NCI-H526 (cell line): ENCODE measurements around the gene BBS4.
"Not testable (repeated sequence)": the region's sequence is repeated elsewhere in the genome, so short reads cannot be mapped to it uniquely, and the experiment has no call there.

Experiments
- DNase-seq, 2 experiments: peaks; one replicate each; lab custom pipeline; 2025; lab: John Stamatoyannopoulos, UW

The BBS4 gene

GRCh38 chr15:72698938-72699337 lies 12.9 kb downstream of the BBS4 start:
- no peak for DNase-seq

- no peak for DNase-seq
Observed at GRCh38 chr15:72700076-72700475, 14.1 kb downstream of the BBS4 start.

GRCh38 chr15:72706266-72706665 lies 20.3 kb downstream of the BBS4 start:
- DNase-seq = no peak

- DNase-seq = not testable (repeated sequence)
Observed at GRCh38 chr15:72708551-72709303, 22.7 kb downstream of the BBS4 start.

- DNase-seq = peak; percentile 68 to 86
Observed at GRCh38 chr15:72722071-72722696, 36.2 kb downstream of the BBS4 start.

- DNase-seq = no peak
Observed at GRCh38 chr15:72724028-72724427, 38.0 kb downstream of the BBS4 start.

- DNase-seq = no peak
Observed at GRCh38 chr15:72725446-72725845, 39.4 kb downstream of the BBS4 start.

GRCh38 chr15:72725851-72726250 lies 39.8 kb downstream of the BBS4 start:
- not testable (repeated sequence) for DNase-seq

- no peak for DNase-seq
Observed at GRCh38 chr15:72727154-72727553, 41.1 kb downstream of the BBS4 start.

- DNase-seq = not testable (repeated sequence)
Observed at GRCh38 chr15:72728249-72728648, 42.2 kb downstream of the BBS4 start.

- DNase-seq = no peak
Observed at GRCh38 chr15:72728821-72729220, 42.8 kb downstream of the BBS4 start.

GRCh38 chr15:72732086-72732485 lies 46.1 kb downstream of the BBS4 start:
- no peak for DNase-seq

- DNase-seq = peak in 1 of 2 experiments; percentile 1
Observed at GRCh38 chr15:72732516-72732915, 46.5 kb downstream of the BBS4 start.

- peak in 1 of 2 experiments; percentile 6 for DNase-seq
Observed at GRCh38 chr15:72733941-72734738, 48.1 kb downstream of the BBS4 start.

- no peak for DNase-seq
Observed at GRCh38 chr15:72735111-72735510, 49.1 kb downstream of the BBS4 start.

- no peak for DNase-seq
Observed at GRCh38 chr15:72737061-72737460, 51.1 kb downstream of the BBS4 start.

GRCh38 chr15:72737723-72738122 lies 51.7 kb downstream of the BBS4 start:
- no peak for DNase-seq

GRCh38 chr15:72740219-72740618 lies 54.2 kb downstream of the BBS4 start:
- DNase-seq = no peak

GRCh38 chr15:72749700-72750099 lies 63.7 kb downstream of the BBS4 start:
- DNase-seq = no peak

- DNase-seq = no peak
Observed at GRCh38 chr15:72751751-72752455, 65.9 kb downstream of the BBS4 start.

- no peak for DNase-seq
Observed at GRCh38 chr15:72754096-72754495, 68.1 kb downstream of the BBS4 start.

GRCh38 chr15:72758182-72758581 lies 72.2 kb downstream of the BBS4 start:
- no peak for DNase-seq
